Measurements from ENCODE around the gene C15orf39.

The C15orf39 gene

GRCh38 chr15:75172284-75172820, 29.3 kb upstream of the C15orf39 start:
- DNase-seq (ENCODE audit: low read depth) = no peak

- DNase-seq (ENCODE audit: low read depth) = no peak
Measured at GRCh38 chr15:75174102-75174501, 27.6 kb upstream of the C15orf39 start.

- DNase-seq (ENCODE audit: low read depth) = no peak
Measured at GRCh38 chr15:75174729-75175128, 27.0 kb upstream of the C15orf39 start.

GRCh38 chr15:75176396-75176761, 25.3 kb upstream of the C15orf39 start:
- DNase-seq (ENCODE audit: low read depth) = no peak

- DNase-seq (ENCODE audit: low read depth) = no peak
Measured at GRCh38 chr15:75177360-75178071, 24.2 kb upstream of the C15orf39 start.

- DNase-seq (ENCODE audit: low read depth) = no peak
Measured at GRCh38 chr15:75178171-75178937, 23.3 kb upstream of the C15orf39 start.

- DNase-seq (ENCODE audit: low read depth) = no peak
Measured at GRCh38 chr15:75178938-75179745, 22.5 kb upstream of the C15orf39 start.

GRCh38 chr15:75179746-75180140, 21.9 kb upstream of the C15orf39 start:
- no peak for DNase-seq (ENCODE audit: low read depth)

- no peak for DNase-seq (ENCODE audit: low read depth)
Measured at GRCh38 chr15:75181780-75182179, 19.9 kb upstream of the C15orf39 start.

GRCh38 chr15:75182187-75183131, 19.2 kb upstream of the C15orf39 start:
- DNase-seq (ENCODE audit: low read depth) = no peak

- DNase-seq (ENCODE audit: low read depth) = no peak
Measured at GRCh38 chr15:75185271-75186029, 16.2 kb upstream of the C15orf39 start.

- no peak for DNase-seq (ENCODE audit: low read depth)
Measured at GRCh38 chr15:75186044-75186443, 15.6 kb upstream of the C15orf39 start.

- no peak for DNase-seq (ENCODE audit: low read depth)
Measured at GRCh38 chr15:75188499-75188898, 13.2 kb upstream of the C15orf39 start.

GRCh38 chr15:75191235-75191634, 10.4 kb upstream of the C15orf39 start:
- DNase-seq (ENCODE audit: low read depth) = no peak

- DNase-seq (ENCODE audit: low read depth) = no peak
Measured at GRCh38 chr15:75192307-75192706, 9.4 kb upstream of the C15orf39 start.

GRCh38 chr15:75193272-75193671, 8.4 kb upstream of the C15orf39 start:
- DNase-seq (ENCODE audit: low read depth) = no peak

GRCh38 chr15:75193976-75194375, 7.7 kb upstream of the C15orf39 start:
- DNase-seq (ENCODE audit: low read depth) = no peak

GRCh38 chr15:75194397-75194796, 7.3 kb upstream of the C15orf39 start:
- DNase-seq (ENCODE audit: low read depth) = no peak

GRCh38 chr15:75195122-75195765, 6.4 kb upstream of the C15orf39 start:
- DNase-seq (ENCODE audit: low read depth) = no peak

- DNase-seq (ENCODE audit: low read depth) = no peak
Measured at GRCh38 chr15:75195766-75196241, 5.9 kb upstream of the C15orf39 start.
